GM13977 (cell line): ENCODE measurements around the gene EPB41L3.

Experiments
- DNase-seq: peaks from one replicate; pipeline ENCODE4 v3.0.0; 2012; ENCODE audit warnings: low spot score
- in situ Hi-C: fragments of 300-500 bp; cut with MboI; formaldehyde crosslinking; loops from one replicate; pipeline ENCODE4 v1.12.0; 2022; ENCODE audit warnings: low sequenced_read_pairs, low pct_unique_long_range_greater_than_20kb, mixed read lengths, inconsistent platforms; ENCODE audit not compliant: unreplicated experiment
- TF ChIP-seq, protein P1 (sequence below): IDR thresholded peaks from 2 replicates; pipeline ENCODE4 v1.5.1; 2012; ENCODE audit warnings: mild to moderate bottlenecking, control low read depth; ENCODE audit not compliant: insufficient read depth; ENCODE audit errors: extremely low read depth, missing control alignments

Gene EPB41L3

DNA sequence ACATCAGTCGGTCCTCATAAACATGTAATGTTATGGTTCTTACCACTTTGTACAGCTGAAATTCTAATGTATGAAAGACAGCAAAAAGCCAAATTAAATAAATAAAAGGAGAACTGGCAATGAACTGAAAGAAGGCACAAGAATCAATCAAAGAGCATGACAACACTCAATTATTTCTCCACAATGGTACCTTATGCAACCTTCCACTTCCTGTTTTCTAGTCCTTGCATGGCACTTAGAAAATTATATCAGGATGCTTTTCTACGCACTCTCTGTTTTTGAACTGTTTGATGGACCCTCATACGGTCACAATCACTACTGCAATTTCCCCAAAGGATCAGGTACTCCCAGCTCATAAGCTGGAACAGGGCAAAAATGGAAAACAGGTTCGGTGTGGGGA, 81.6 kb downstream of the EPB41L3 start:
- TF ChIP-seq, protein P1, sequence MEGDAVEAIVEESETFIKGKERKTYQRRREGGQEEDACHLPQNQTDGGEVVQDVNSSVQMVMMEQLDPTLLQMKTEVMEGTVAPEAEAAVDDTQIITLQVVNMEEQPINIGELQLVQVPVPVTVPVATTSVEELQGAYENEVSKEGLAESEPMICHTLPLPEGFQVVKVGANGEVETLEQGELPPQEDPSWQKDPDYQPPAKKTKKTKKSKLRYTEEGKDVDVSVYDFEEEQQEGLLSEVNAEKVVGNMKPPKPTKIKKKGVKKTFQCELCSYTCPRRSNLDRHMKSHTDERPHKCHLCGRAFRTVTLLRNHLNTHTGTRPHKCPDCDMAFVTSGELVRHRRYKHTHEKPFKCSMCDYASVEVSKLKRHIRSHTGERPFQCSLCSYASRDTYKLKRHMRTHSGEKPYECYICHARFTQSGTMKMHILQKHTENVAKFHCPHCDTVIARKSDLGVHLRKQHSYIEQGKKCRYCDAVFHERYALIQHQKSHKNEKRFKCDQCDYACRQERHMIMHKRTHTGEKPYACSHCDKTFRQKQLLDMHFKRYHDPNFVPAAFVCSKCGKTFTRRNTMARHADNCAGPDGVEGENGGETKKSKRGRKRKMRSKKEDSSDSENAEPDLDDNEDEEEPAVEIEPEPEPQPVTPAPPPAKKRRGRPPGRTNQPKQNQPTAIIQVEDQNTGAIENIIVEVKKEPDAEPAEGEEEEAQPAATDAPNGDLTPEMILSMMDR, result no peak
- no peak for DNase-seq
- in situ Hi-C loops, result no loop called here

DNA sequence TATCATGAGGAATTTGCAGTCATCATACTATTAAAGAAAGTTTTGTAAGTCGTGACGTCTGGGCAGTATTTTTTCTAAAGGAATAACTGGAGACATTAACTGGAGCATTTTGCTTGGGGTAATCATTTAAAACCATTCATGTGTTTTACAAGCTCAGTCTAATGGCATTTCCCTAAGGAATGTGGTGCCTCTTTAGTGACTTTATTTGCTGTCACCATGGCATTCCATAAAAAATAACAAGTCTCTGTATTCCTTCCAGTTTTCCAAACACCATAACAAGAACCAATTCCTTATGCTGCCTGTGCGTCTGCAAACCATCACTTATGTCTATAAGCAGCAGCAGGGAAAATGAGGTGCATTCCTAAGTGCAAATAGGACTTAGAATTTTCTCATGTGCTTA, 82.8 kb downstream of the EPB41L3 start:
- TF ChIP-seq, protein P1, result no peak
- DNase-seq, result no peak
- in situ Hi-C loops, result no loop called here

DNA sequence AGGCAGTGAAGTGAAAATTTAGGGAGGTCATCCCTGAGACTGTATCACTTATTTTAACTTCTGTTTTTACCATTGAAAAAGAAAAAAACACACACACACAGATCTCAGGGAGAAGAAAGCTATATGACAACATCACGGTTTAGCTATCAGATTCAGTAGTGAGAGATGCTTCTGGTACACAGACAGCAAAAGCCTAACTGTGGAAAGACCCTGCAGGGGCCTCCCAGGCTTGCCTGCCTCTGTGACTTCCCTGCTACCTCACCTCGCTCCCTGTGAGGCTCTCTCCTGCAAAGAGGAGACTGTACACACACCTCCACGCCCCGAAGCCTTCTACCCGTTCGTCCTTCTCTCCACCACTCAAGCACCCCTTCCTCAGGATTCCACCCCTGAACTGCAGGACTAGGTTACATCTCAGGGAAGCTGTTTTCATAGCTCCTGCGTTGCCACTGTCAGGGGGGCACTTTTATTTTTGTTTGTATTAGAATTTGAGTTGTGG, 86.3 kb downstream of the EPB41L3 start:
- TF ChIP-seq, protein P1, result no peak
- in situ Hi-C loops, result no loop called here
- DNase-seq, result no peak

DNA sequence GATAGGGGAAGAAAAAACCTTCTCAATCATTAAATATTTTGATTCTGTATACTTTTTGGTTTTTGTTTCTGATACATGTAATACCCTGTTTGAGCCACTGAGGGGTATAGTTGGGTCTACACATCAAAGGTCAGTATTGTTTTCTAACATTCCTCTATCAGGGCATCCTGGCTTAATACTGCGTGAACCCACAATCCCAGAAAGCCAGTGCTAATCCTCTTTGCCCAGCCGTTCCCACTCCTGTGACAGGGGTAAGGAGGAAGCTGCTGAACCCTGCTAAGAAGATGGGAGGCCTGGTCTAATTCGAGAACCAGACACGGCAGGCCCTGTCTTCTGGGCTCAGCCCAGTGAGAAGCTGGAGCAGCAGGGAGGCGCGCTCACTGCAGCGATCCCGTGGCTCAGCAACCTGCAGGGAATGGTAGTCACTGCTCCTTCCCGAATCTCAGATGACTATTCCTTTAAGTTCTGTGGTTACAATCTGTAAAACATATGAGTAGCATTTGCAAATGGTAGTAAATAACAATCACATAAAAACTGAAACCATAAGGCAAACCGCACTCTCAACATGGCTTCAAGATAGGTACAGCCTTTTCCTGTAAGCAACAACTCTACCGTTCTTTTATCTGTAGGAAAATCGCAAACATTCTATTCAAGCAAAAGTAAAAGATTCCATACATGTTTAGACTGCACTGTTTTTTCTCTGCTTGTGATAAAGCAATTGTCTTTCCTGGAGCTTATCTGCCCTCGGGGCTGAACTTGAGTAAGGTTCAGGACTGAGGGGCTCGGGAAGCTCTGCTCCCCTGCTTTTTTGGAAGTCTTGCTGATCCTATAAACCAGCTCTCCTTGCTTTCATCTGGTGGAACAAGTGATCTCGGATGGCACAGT, 87.0 kb downstream of the EPB41L3 start:
- in situ Hi-C loops, result no loop called here
- no peak for DNase-seq

DNA sequence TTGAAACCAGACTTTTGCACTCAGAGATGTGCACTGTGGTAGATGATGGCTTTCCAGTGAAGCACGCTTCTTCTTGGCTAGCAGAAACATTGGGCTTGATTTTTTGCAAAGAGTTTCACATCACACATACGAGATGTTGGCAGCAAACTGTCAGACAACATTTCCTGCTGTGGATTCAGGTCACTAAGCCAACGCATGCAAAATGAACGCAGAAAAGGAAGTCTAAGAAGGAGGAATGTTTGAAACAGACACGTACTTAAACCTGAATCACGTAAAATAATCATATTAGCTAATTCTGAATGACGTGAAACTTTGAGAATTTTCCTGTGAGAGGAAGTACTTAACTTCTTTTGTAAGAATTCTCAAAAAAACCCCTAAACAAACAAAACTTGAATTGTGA, 88.1 kb downstream of the EPB41L3 start:
- no peak for DNase-seq
- in situ Hi-C loops, result no loop called here
- TF ChIP-seq, protein P1, result no peak

More for the DNA sequence above, 87.0 kb downstream of the EPB41L3 start:
- TF ChIP-seq, protein P1, result no peak

DNA sequence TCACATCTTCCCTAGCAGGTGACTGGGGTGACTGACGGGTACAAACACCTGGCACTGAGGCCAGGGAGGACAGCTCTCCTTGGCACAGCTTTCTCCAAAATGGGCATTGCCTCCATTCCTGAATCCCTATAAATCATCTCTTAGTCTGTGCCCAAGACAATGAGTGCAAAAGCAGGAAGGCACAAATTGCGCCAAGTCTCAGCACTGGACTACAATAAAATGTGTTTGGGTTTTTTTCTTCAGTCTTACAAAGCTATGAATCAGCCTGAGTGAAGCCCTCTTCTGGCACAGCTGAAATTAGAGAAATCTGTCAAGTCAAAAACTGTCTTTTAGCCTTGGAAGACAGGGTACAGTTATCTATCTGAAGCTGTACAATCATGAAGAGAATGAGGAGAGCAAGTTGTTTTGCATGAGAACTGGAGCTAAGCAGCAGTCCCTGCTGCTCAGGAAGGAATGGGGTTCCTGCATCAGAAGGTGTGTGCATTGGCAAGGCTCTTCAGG, 90.8 kb downstream of the EPB41L3 start:
- TF ChIP-seq, protein P1, result no peak
- no peak for DNase-seq
- in situ Hi-C loops, result no loop called here
